ENCODE results near the gene PWWP2A.
A peak's percentile ranks its signal among the peaks of the same experiment; 100 is the strongest.

Gene PWWP2A

DNA sequence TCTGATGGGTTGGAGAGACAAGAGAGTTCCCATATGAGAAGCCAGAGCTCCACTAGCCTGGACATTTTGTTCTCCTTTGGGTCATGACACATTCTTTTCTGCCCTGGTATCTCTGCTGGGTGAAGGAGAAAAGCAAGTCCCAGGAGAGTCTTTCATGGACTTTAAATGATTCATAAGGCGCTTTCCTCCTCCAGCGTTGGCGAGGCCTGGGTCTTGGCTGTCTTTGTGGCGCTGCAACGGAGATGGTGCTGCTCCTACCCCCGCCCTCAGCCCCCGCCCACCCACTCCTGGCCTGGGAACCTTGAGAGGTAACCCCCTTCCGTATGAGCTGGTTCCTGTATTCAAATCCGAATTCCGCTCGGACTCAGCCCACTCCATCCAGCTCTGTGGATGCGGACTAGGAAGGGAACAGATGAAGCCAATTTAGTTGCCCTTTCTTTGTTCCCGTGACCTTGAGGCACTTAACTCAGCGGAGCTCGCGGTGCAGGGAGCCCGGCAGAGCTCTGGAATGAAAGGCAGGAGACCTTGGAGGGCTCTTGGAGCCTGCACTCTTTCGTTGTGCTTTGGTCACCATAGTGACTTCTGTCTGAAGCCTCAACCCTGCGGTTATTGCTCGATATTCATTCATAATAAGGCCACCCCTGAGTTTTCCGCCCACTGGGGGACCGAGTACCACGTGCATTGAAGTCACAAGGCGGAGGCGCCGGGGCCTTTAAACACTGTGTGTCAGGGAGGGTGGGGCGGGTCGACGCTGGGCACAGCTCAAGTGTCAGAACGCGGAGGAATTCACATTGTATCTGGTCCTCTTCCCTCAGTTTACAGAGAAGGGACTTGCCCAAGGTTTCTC, 14.0 kb upstream of the PWWP2A start:
- DNase-seq = peak; percentile 65

GRCh38 chr5:160129841-160130240, 10.6 kb upstream of the PWWP2A start:
- DNase-seq = peak; percentile 15

GRCh38 chr5:160128632-160129031, 9.4 kb upstream of the PWWP2A start:
- no peak for DNase-seq

DNA sequence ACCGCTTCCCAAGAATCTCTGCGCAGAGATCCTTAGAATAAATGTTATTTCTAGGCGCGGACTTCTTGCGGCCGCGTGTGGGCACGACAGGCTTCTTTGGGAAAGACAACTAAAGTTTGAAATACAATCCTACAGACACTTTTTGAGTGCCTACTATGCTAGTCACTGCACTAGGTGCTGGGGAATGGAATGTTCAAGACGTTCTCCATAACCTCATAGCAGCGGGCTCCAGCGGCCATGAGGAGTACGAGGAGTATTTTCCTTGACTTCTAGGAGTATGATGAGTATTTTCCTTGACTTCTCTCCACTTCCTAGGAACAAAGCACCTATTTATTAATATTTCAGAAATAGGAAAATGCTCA, 636 bp upstream of the PWWP2A start:
- no peak for DNase-seq

- peak; percentile 11 for DNase-seq
Measured at GRCh38 chr5:160118349-160119141, 705 bp downstream of the PWWP2A start.

GRCh38 chr5:160116991-160117390, 2.3 kb downstream of the PWWP2A start:
- DNase-seq = no peak

- DNase-seq = no peak
Measured at GRCh38 chr5:160108124-160108523, 11.1 kb downstream of the PWWP2A start.

- no peak for DNase-seq
Measured at GRCh38 chr5:160105686-160106360, 13.4 kb downstream of the PWWP2A start.

- peak; percentile 51 for DNase-seq
Measured at GRCh38 chr5:160097991-160098390, 21.3 kb downstream of the PWWP2A start.

DNA sequence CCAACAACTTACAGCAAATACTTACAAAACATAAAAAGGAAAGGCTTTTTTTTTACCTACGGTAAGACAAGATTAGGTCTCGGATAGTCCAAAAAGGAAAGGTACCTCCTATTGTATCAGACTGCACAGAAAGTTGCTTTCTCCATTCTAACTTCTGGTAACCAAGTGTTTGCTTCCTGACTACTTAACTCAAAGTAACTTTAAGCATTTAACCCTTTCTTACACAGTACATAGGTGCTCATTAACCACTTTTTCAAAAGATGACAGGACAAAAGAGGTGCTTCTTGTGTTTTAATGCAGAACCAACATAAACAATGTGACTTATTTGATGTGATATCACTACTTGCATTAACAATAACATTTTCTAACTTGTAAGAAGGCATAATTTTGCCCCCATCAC, 23.1 kb downstream of the PWWP2A start:
- no peak for DNase-seq

DNA sequence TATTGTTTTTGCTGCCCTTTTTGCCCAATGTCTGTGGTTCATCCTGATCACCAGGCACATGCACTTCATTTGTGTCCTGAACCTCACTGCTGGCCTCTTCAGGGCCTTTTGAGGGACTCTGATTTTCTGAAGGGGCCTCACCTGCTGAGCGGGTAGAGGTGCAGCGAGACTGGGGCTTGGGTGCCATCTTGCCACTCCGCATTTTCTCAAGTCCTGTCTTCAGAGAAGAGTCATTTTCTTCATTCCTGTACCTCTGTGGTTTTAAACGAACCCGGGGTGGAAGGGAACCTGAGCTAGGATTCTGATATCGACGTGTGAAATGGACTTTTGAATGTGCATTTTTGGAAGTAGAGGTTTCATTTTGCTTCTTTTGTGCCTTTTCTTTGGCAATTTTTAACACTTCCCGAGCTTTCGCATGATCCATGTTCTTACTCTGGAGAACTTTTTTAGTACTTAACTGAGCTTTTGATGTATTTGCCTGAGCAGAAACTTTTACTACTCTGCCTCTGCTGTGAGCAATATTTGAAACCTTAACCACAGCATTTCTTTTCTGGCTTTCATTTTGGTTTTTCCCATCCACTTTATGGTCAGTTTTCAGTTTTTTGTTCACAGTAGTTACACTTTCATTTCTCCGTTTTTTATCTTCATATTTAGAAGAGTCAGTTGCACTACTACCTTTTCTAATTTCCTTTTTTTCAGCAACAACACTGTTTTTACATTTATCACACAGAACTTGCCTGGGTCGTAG, 26.1 kb downstream of the PWWP2A start:
- DNase-seq = no peak

DNA sequence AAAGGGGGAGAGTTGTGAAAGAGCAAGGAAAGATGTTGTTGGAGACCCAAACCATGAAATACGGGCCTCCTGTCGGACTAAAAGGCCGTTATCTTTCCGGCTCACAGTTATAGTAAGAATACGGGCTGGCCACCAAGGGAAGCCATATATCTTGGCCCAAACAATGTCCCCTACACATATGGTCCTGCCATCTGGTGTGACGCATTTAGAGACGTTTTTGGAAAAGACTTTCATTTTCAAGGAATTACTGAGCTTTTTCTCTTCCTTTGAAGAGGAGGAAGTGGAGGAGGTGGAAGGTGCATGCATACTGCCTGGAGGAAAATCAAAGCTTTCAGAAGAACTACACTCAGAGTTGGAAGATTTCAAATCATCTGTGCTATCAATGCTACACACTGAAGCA, 26.7 kb downstream of the PWWP2A start:
- no peak for DNase-seq

- DNase-seq = no peak
Measured at GRCh38 chr5:160090059-160090458, 29.2 kb downstream of the PWWP2A start.

DNA sequence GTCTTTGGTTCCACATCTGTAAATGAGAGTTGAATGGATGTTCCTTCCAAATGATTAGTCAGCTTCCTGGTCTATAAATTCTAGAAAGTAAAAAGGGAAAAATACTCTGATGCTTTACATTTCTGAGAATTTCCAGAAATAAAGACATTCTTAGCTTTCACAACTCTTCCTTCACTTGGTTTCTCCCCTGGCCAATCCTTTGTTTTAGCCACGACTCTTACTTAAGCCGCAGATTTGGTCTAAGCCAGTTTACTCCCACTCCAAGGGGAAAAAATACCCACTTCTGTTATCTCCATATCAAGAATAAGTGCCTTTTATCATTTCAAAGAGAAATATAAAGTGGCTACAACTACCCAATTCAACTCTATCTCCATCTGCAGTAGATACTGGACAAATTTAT, 29.7 kb downstream of the PWWP2A start:
- no peak for DNase-seq

- no peak for DNase-seq
Measured at GRCh38 chr5:160088805-160089204, 30.4 kb downstream of the PWWP2A start.

DNA sequence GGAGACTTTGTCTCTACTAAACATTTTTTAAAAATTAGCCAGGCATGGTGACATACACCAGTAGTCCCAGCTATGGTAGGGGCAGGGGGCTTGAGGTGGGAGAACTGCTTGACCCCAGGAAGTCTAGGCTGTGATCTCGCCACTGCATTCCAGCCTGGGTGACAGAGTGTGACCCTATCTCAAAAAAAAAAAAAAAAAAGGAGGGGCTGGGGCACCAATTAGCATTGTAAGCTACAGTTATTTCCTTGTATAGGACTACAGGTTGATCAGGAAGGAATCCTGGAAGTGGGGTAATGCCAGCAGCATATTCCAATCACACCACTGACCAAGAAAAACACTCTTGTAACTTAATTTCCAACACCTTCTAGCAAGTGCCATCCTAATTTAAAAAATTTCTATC, 32.1 kb downstream of the PWWP2A start:
- no peak for DNase-seq

DNA sequence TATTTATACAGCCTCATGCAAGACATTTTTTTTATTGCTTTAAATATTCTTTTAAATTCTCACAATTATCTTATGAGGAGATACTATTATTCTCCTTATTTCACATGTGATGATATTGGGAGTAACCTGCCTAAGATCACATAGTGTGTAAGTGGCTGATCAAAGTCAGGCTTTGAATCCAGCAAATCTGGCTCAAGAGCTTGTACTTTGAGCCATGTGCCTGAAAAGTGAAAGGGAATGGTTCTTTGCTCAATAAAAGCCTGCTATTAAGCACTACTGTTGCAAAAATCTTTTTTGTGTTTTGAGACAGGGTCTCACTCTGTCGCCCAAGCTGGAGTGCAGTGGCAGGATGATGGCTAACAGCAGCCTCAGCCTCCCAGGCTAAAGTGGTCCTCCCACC, 35.1 kb downstream of the PWWP2A start:
- no peak for DNase-seq

DNA sequence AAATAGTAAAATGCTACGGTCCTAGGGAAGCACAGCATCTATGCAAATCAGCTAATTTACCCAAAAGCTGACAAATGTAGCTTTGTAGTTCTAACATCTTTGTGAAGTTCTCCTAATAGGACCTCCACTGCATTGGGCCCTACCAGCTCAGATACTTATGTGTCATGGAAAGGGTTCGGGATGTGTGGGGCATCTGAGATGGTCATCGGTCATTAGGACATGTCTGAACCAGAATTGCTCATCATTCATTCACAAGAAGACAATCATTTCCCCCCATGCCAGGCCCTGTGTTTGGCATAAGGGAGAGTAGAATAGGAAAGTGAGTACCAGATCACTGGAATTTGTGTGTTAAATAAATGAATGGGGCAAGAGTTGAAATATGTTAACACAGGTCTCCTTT, 35.7 kb downstream of the PWWP2A start:
- DNase-seq = peak; percentile 56

GRCh38 chr5:160082614-160083500, 36.4 kb downstream of the PWWP2A start:
- peak; percentile 96 for DNase-seq

DNA sequence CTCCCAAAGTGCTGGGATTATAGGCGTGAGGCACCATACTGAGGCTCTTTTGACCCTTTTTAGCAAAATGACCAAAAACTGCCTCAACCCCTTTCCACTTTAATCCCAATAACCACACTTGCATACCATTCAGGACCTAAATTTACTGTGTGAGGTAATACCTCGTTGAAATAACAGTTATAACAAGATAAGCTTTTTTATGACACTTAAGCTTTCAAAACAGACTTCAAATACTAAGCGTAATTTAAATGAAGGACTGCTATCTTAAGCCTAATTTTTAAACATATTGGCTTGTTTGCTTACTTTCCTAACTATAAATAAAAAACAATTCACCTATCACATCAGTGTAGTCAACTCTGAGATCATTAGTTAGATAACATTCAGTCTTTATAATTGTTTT, 37.8 kb downstream of the PWWP2A start:
- DNase-seq = no peak

- DNase-seq = no peak
Measured at GRCh38 chr5:160079753-160080152, 39.5 kb downstream of the PWWP2A start.

- no peak for DNase-seq
Measured at GRCh38 chr5:160076997-160077396, 42.3 kb downstream of the PWWP2A start.

All from fibroblast of skin of scalp (primary cell).